ENCODE results near the gene USP36. TPM values are rescaled to one million over a fixed set of nuclear protein-coding genes. Genes with fewer than 3 reads are reported as not detected.

USP36 gene
- total RNA-seq, 4 donors from 2014 or later, result 13.2 to 38.9 (median 22.4) TPM

- TF ChIP-seq POLR2A (IDR thresholded peaks at IDR 0.05) (no peak), CTCF (IDR thresholded peaks at IDR 0.05) (peak; percentile 34 to 52 (median 42))
- intact Hi-C loops (cut with DNase I), result no loop called here
- Histone ChIP-seq H3K9me3 (no peaks in the 10 kb centered on the region), H3K4me1 (peaks cover 5 to 40% (median 17%) of the 10 kb centered on the region in 3 donors), H3K4me3 (no peak overlapping the region), H3K27me3 (no peaks in the 10 kb centered on the region), H3K36me3 (peaks cover 34 to 96% (median 41%) of the 10 kb centered on the region in 3 donors), H3K27ac (peak overlapping the region in 1 of 4 donors; percentile 6)
- 76 to 82% methylated on average over 22 to 29 of the region's 33 CpGs for WGBS, 2 donors
- DNase-seq, result no peak
Measured at GRCh38 chr17:78798695-78799559, 41.7 kb downstream of the USP36 start.

GRCh38 chr17:78797691-78798585, 42.7 kb downstream of the USP36 start:
- 77 to 84% methylated on average over 16 to 17 of the region's 28 CpGs for WGBS, 2 donors
- DNase-seq, result no peak
- H3K27ac ChIP-seq, result no peak overlapping the region
- no peaks in the 10 kb centered on the region for H3K27me3 ChIP-seq
- intact Hi-C loops (cut with DNase I), result no loop called here
- H3K4me1 ChIP-seq, result peaks cover 5 to 34% (median 11%) of the 10 kb centered on the region in 3 donors
- peaks cover 25 to 96% (median 35%) of the 10 kb centered on the region in 3 donors for H3K36me3 ChIP-seq
- no peaks in the 10 kb centered on the region for H3K9me3 ChIP-seq
- no peak overlapping the region for H3K4me3 ChIP-seq
- TF ChIP-seq POLR2A (IDR thresholded peaks at IDR 0.05) (no peak), CTCF (IDR thresholded peaks at IDR 0.05) (no peak)

- no peak for DNase-seq
- H3K9me3 ChIP-seq, result no peaks in the 10 kb centered on the region
- no peak for TF ChIP-seq POLR2A (IDR thresholded peaks at IDR 0.05)
- no peak for TF ChIP-seq CTCF (IDR thresholded peaks at IDR 0.05)
- no peaks in the 10 kb centered on the region for H3K27me3 ChIP-seq
- peaks cover 25 to 90% (median 35%) of the 10 kb centered on the region in 3 donors for H3K36me3 ChIP-seq
- intact Hi-C loops (cut with DNase I), result no loop called here
- peaks cover 8 to 39% (median 15%) of the 10 kb centered on the region in 3 donors for H3K4me1 ChIP-seq
- no peak overlapping the region for H3K27ac ChIP-seq
- WGBS, 2 donors, result 88 to 90% methylated on average over 3 to 11 of the region's 11 CpGs
- no peak overlapping the region for H3K4me3 ChIP-seq
Measured at GRCh38 chr17:78797213-78797612, 43.4 kb downstream of the USP36 start.

- H3K4me1 ChIP-seq, result peaks cover 8 to 39% (median 20%) of the 10 kb centered on the region in 3 donors
- no peak overlapping the region for H3K4me3 ChIP-seq
- peak overlapping the region in 3 of 4 donors; percentile 14 to 32 (median 31) for H3K27ac ChIP-seq
- intact Hi-C loops (cut with DNase I), result no loop called here
- TF ChIP-seq CTCF (IDR thresholded peaks at IDR 0.05) (no peak), POLR2A (IDR thresholded peaks at IDR 0.05) (no peak)
- H3K36me3 ChIP-seq, result peaks cover 25 to 83% (median 35%) of the 10 kb centered on the region in 3 donors
- H3K9me3 ChIP-seq, result no peaks in the 10 kb centered on the region
- WGBS, 2 donors, result 84 to 87% methylated on average over 9 to 11 of the region's 11 CpGs
- no peaks in the 10 kb centered on the region for H3K27me3 ChIP-seq
- no peak for DNase-seq
Measured at GRCh38 chr17:78796517-78796900, 44.1 kb downstream of the USP36 start.
